ACC112 (cell line): ENCODE data around the gene DMRTC1B.
"Not testable (repeated sequence)": the region's sequence is repeated elsewhere in the genome, so short reads cannot be mapped to it uniquely, and the experiment has no call there.

Experiments used
- H2AFZ ChIP-seq: fragments of 200-600 bp; sonication (generic); one replicate; pipeline ENCODE4 v1.6.0; 2017; ENCODE audit warnings: antibody characterized with exemption, low read length; ENCODE audit not compliant: unreplicated experiment
- H3K27ac ChIP-seq: fragments of 200-600 bp; sonication (generic); 2 replicates; pipeline ENCODE4 v1.5.1; 2014; ENCODE audit warnings: low read depth, mild to moderate bottlenecking, antibody characterized with exemption, low read length, moderate library complexity
- H3K27me3 ChIP-seq: fragments of 200-600 bp; sonication (generic); 2 replicates; pipeline ENCODE4 v1.6.1; 2014; ENCODE audit warnings: mild to moderate bottlenecking, antibody characterized with exemption, low read length, moderate library complexity, mixed read lengths; ENCODE audit not compliant: insufficient read depth
- H3K36me3 ChIP-seq: fragments of 200-600 bp; sonication (generic); 2 replicates; pipeline ENCODE4 v1.6.1; 2016; ENCODE audit warnings: mild to moderate bottlenecking, antibody characterized with exemption, low read length, moderate library complexity, mixed read lengths; ENCODE audit not compliant: insufficient read depth
- H3K4me1 ChIP-seq: fragments of 200-600 bp; sonication (generic); one replicate; pipeline ENCODE4 v1.6.1; 2016; ENCODE audit warnings: low read length, mixed read lengths; ENCODE audit not compliant: insufficient read depth, unreplicated experiment, control insufficient read depth
- H3K4me3 ChIP-seq: fragments of 200-600 bp; sonication (generic); 2 replicates; pipeline ENCODE4 v1.5.1; 2014; ENCODE audit warnings: mild to moderate bottlenecking, low read depth, low read length
- H3K79me2 ChIP-seq: fragments of 200-600 bp; sonication (generic); one replicate; pipeline ENCODE4 v1.6.0; 2016; ENCODE audit warnings: low read length; ENCODE audit not compliant: control insufficient read depth, unreplicated experiment, insufficient read depth

Gene DMRTC1B

GRCh38 chrX:72783964-72784363 is 7.3 kb downstream of the DMRTC1B start:
- not testable (repeated sequence) for H3K27ac ChIP-seq

GRCh38 chrX:72788142-72788541 is 11.5 kb downstream of the DMRTC1B start:
- H3K4me1 ChIP-seq, H3K27me3 ChIP-seq, H2AFZ ChIP-seq, H3K4me3 ChIP-seq, H3K79me2 ChIP-seq, H3K27ac ChIP-seq, H3K36me3 ChIP-seq: not testable (repeated sequence)

More at GRCh38 chrX:72783964-72784363, 7.3 kb downstream of the DMRTC1B start:
- H3K4me1 ChIP-seq, H3K79me2 ChIP-seq, H2AFZ ChIP-seq, H3K36me3 ChIP-seq, H3K27me3 ChIP-seq, H3K4me3 ChIP-seq: not testable (repeated sequence)

GRCh38 chrX:72790390-72790789 is 13.7 kb downstream of the DMRTC1B start:
- H3K27ac ChIP-seq, H3K4me3 ChIP-seq, H3K27me3 ChIP-seq, H3K4me1 ChIP-seq, H3K79me2 ChIP-seq, H3K36me3 ChIP-seq, H2AFZ ChIP-seq: not testable (repeated sequence)

GRCh38 chrX:72808110-72808509 is 31.4 kb downstream of the DMRTC1B start, which contains the start of gene FAM236D:
Gene FAM236D (minus strand): TSS chrX:72808210. CDS start chrX:72808110, 100 bp downstream.
- H3K27me3 ChIP-seq, H3K36me3 ChIP-seq, H2AFZ ChIP-seq, H3K79me2 ChIP-seq, H3K27ac ChIP-seq, H3K4me1 ChIP-seq, H3K4me3 ChIP-seq: not testable (repeated sequence)

- not testable (repeated sequence) for H3K36me3 ChIP-seq, H3K27me3 ChIP-seq, H3K27ac ChIP-seq, H2AFZ ChIP-seq, H3K4me3 ChIP-seq, H3K79me2 ChIP-seq, H3K4me1 ChIP-seq
These were observed 54.0 kb downstream of the DMRTC1B start for GRCh38 chrX:72830701-72831100.

- H3K36me3 ChIP-seq, H3K4me3 ChIP-seq, H2AFZ ChIP-seq, H3K27ac ChIP-seq, H3K27me3 ChIP-seq, H3K79me2 ChIP-seq, H3K4me1 ChIP-seq: not testable (repeated sequence)
These were observed 60.8 kb downstream of the DMRTC1B start for GRCh38 chrX:72837532-72837931.

GRCh38 chrX:72882898-72883297 is 106.2 kb downstream of the DMRTC1B start:
- not testable (repeated sequence) for H2AFZ ChIP-seq, H3K79me2 ChIP-seq, H3K4me1 ChIP-seq, H3K27ac ChIP-seq, H3K27me3 ChIP-seq, H3K36me3 ChIP-seq, H3K4me3 ChIP-seq

- not testable (repeated sequence) for H3K27me3 ChIP-seq, H2AFZ ChIP-seq
These were observed 113.0 kb downstream of the DMRTC1B start for GRCh38 chrX:72889740-72890139.

More at GRCh38 chrX:72889740-72890139, 113.0 kb downstream of the DMRTC1B start:
- not testable (repeated sequence) for H3K4me1 ChIP-seq, H3K36me3 ChIP-seq, H3K27ac ChIP-seq, H3K4me3 ChIP-seq, H3K79me2 ChIP-seq
